Stimulated activated CD8-positive, alpha-beta memory T cell treated with anti-CD3 and anti-CD28 coated beads, Interleukin-12 subunit alpha, Interleukin-12 subunit beta, amount 100 ng/mL, for 4 hours (primary cell): ENCODE data around the gene HNRNPH2.

Experiments
- DNase-seq: peaks from one replicate; pipeline ENCODE4 v3.0.0-alpha.2; 2020; ENCODE audit warnings: low read depth

HNRNPH2 gene

GRCh38 chrX:101407748-101408531, at the start of gene HNRNPH2, which contains the start of gene GLA:
TSS of gene HNRNPH2 (plus strand) at chrX:101408222. CDS start at chrX:101411989, 3,767 bp downstream.
TSS of gene GLA (minus strand) at chrX:101407925. CDS start at chrX:101407903, 22 bp downstream.
- DNase-seq, result peak; percentile 67

- DNase-seq, result no peak
Measured at GRCh38 chrX:101359966-101360365, 48.1 kb upstream of the HNRNPH2 start.

- DNase-seq, result no peak
Measured at GRCh38 chrX:101360390-101360789, 47.6 kb upstream of the HNRNPH2 start.

- no peak for DNase-seq
Measured at GRCh38 chrX:101362116-101362515, 45.9 kb upstream of the HNRNPH2 start.

GRCh38 chrX:101362757-101363156, 45.3 kb upstream of the HNRNPH2 start:
- DNase-seq, result no peak

GRCh38 chrX:101365301-101365795, 42.7 kb upstream of the HNRNPH2 start:
- DNase-seq, result no peak

- no peak for DNase-seq
Measured at GRCh38 chrX:101368800-101369199, 39.2 kb upstream of the HNRNPH2 start.

GRCh38 chrX:101369687-101370086, 38.3 kb upstream of the HNRNPH2 start:
- no peak for DNase-seq

- no peak for DNase-seq
Measured at GRCh38 chrX:101370888-101371504, 37.0 kb upstream of the HNRNPH2 start.

GRCh38 chrX:101377547-101377946, 30.5 kb upstream of the HNRNPH2 start:
- no peak for DNase-seq

GRCh38 chrX:101383679-101384205, 24.3 kb upstream of the HNRNPH2 start:
- DNase-seq, result no peak

- no peak for DNase-seq
Measured at GRCh38 chrX:101385026-101385684, 22.9 kb upstream of the HNRNPH2 start.

- DNase-seq, result no peak
Measured at GRCh38 chrX:101385795-101386541, 22.1 kb upstream of the HNRNPH2 start, which contains the start of gene BTK. TSS of gene BTK (minus strand) at chrX:101386191. CDS start at chrX:101375284, 10,907 bp downstream.

GRCh38 chrX:101386542-101386885, 21.5 kb upstream of the HNRNPH2 start:
- DNase-seq, result no peak

GRCh38 chrX:101388604-101389003, 19.4 kb upstream of the HNRNPH2 start:
- no peak for DNase-seq

GRCh38 chrX:101390664-101391525, 17.1 kb upstream of the HNRNPH2 start, which contains the start of gene RPL36A:
TSS of gene RPL36A (plus strand) at chrX:101391011. CDS start at chrX:101391044, 33 bp downstream.
- peak; percentile 61 for DNase-seq

- no peak for DNase-seq
Measured at GRCh38 chrX:101391831-101392230, 16.2 kb upstream of the HNRNPH2 start.

- DNase-seq, result no peak
Measured at GRCh38 chrX:101393530-101394305, 14.3 kb upstream of the HNRNPH2 start.

- DNase-seq, result no peak
Measured at GRCh38 chrX:101394372-101394771, 13.7 kb upstream of the HNRNPH2 start.

GRCh38 chrX:101395789-101396188, 12.2 kb upstream of the HNRNPH2 start:
- DNase-seq, result no peak
